Measurements from ENCODE around the gene LIN52.

DNA sequence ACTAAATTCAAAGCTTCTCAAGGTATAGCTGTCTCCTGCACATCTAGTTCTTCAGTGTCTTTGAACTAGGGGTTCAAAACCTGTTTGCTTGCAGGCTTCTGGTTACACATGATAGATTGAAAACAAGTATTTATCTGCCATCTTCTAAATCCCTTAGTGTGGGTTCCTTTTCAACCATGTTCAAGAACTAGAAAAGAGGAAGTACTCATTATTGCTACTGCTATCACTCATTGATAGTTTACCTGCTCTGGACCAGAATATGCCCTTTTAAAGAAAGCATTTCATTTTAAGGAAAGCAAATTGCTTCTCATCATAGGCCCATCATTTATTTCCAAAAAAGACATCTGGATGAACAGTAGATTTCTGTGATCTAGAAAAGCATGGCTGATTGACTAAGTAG is 117.4 kb downstream of the LIN52 start:
- TF ChIP-seq, protein P1, sequence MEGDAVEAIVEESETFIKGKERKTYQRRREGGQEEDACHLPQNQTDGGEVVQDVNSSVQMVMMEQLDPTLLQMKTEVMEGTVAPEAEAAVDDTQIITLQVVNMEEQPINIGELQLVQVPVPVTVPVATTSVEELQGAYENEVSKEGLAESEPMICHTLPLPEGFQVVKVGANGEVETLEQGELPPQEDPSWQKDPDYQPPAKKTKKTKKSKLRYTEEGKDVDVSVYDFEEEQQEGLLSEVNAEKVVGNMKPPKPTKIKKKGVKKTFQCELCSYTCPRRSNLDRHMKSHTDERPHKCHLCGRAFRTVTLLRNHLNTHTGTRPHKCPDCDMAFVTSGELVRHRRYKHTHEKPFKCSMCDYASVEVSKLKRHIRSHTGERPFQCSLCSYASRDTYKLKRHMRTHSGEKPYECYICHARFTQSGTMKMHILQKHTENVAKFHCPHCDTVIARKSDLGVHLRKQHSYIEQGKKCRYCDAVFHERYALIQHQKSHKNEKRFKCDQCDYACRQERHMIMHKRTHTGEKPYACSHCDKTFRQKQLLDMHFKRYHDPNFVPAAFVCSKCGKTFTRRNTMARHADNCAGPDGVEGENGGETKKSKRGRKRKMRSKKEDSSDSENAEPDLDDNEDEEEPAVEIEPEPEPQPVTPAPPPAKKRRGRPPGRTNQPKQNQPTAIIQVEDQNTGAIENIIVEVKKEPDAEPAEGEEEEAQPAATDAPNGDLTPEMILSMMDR (IDR thresholded peaks at IDR 0.05): no peak
- no peak for TF ChIP-seq EZH2 (IDR thresholded peaks at IDR 0.05)
- TF ChIP-seq EZH2phosphoT487 (IDR thresholded peaks at IDR 0.05): no peak

Measured in neural progenitor cell (in vitro differentiated cells).